Thyroid gland (tissue), 4 donors: ENCODE results near the gene USP9X. TPM values are rescaled to one million over a fixed set of nuclear protein-coding genes. Genes with fewer than 3 reads are reported as not detected.

Experiments
- DNase-seq, 2 donors: peaks; one replicate each; pipeline ENCODE4 v3.0.0-alpha.2; 2019
- H3K27ac ChIP-seq, 3 donors: fragments of 200-600 bp; sonication (generic); 1 replicate in 2 of 3; 2 replicates in 1 of 3; pipeline ENCODE4 v1.5.1; 2016 to 2019; ENCODE audit warnings: mild to moderate bottlenecking in 1 of 3, moderate library complexity in 1 of 3
- H3K27me3 ChIP-seq: fragments of 200-600 bp; sonication (generic); one replicate; pipeline ENCODE4 v1.5.1; 2019
- H3K36me3 ChIP-seq, 2 donors: fragments of 200-600 bp; sonication (generic); one replicate each; pipeline ENCODE4 v1.5.1; 2016 to 2019
- H3K4me1 ChIP-seq, 2 donors: fragments of 200-600 bp; sonication (generic); one replicate each; pipeline ENCODE4 v1.5.1; 2017 to 2019
- H3K4me3 ChIP-seq, 3 donors: fragments of 200-600 bp; sonication (generic); replicated peaks in 1 of 3; 1 replicate in 2 of 3; 2 replicates in 1 of 3; pipeline ENCODE4 v1.5.1; 2016; ENCODE audit warnings: mild to moderate bottlenecking in 1 of 3
- H3K9me3 ChIP-seq: fragments of 200-600 bp; sonication (generic); one replicate; pipeline ENCODE4 v1.5.1; 2017
- CTCF ChIP-seq, 6 experiments: fragments of 200-600 bp in 3 of 6; fragments of 450-650 bp in 3 of 6; sonication (generic) in 3 of 6; IDR thresholded peaks; one replicate each; pipeline ENCODE4 v1.5.1; 2016 to 2019; ENCODE audit warnings: antibody characterized with exemption in 6 of 6, mild to moderate bottlenecking in 2 of 6, inconsistent platforms in 1 of 6, moderate library complexity in 1 of 6
- POLR2A ChIP-seq, 2 donors: fragments of 450-650 bp; IDR thresholded peaks; one replicate each; pipeline ENCODE4 v1.6.1; 2017; ENCODE audit warnings: antibody characterized with exemption in 2 of 2, mild to moderate bottlenecking in 2 of 2, moderate library complexity in 1 of 2
- WGBS, 2 donors: methylation state at CpG; one replicate each; pipeline ENCODE4 v1.1.5; 2017; 5-methylcytosine and 5-hydroxymethylcytosine counted together
- intact Hi-C: fragments of 100-400 bp; cut with DNase I; formaldehyde crosslinking; loops from one replicate; pipeline ENCODE4 v1.15.1; 2023
- total RNA-seq, 4 donors: library from RNA; depleted of rRNA; stranded (reverse); fragments of >200 nt; gene quantifications; one replicate each; pipeline ENCODE4 v1.2.3, GENCODE V29; 2016

USP9X gene
- total RNA-seq, 4 donors from 2014 or later: 101 to 138 (median 106) TPM

DNA sequence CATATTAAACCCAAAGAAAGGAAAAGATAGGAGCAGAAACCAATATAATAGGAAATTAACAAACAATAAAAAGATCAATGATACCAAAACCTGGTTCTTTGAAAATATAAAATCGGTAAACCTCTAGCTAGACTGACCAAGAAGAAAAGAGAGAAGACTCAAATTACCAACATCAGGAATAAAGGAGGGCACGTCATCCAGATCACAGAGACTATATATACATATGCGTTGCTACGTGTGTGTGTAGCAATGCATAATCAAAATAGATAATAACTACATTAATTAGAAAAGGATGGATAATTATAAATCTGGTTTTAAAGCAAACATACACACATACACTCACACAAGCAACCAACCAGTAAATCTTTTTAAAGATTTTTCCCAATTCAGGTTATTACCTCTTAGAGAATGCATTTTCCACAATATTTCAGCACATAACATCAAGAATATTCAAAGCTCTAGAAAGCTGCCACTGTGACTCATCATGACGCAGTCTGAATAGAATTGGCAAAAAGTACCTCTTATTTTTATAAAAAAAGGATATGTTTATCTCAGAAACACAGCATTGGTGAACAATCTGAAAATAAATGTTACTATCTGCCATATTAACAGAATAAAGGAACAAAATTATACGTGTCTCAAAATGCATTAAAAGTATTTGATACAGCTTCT is 41.4 kb upstream of the USP9X start:
- WGBS, 2 donors: 91 to 95% methylated on average over 6 of the region's 6 CpGs
- Histone ChIP-seq H3K27me3 (no peaks in the 10 kb centered on the region), H3K4me1 (no peaks in the 10 kb centered on the region), H3K36me3 (no peaks in the 10 kb centered on the region), H3K9me3 (no peaks in the 10 kb centered on the region), H3K4me3 (no peak overlapping the region), H3K27ac (no peak overlapping the region)
- TF ChIP-seq POLR2A (IDR thresholded peaks at IDR 0.05): no peak
- no peak for TF ChIP-seq CTCF (IDR thresholded peaks at IDR 0.05)
- intact Hi-C loops: no loop called here
- no peak for DNase-seq

DNA sequence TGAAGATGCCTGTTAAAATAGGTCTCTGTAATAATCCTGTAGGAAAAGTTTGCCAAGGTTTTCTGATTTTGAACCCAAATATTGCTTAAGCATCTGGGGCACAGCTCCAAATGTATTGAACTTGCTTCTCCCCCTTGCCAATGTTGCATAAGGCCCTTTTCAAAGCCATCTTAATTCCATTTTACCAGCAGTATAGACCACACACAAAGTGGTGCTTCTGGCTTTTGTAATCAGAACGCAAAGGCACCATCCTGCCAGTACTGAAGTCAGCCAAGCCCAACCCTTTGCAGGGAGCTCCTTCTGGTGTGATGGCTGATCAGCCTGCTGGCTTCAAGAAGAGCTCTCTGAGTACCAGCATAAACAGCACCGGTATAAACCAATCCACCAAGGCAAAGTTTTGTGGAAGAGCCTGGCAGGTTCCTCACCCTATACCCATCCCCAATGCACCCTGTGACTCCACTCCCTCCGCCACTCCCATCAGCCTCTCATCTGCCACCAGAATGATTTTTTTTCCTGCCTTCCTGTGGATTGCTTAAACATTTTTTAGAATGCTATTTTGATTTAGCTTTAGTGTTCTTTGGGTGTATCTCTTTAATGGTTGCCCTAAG is 39.2 kb upstream of the USP9X start:
- Histone ChIP-seq H3K4me3 (no peak overlapping the region), H3K36me3 (no peaks in the 10 kb centered on the region), H3K9me3 (no peaks in the 10 kb centered on the region), H3K4me1 (no peaks in the 10 kb centered on the region), H3K27me3 (no peaks in the 10 kb centered on the region), H3K27ac (no peak overlapping the region)
- intact Hi-C loops: no loop called here
- DNase-seq: peak; percentile 23 to 37
- TF ChIP-seq CTCF (IDR thresholded peaks at IDR 0.05) (no peak), POLR2A (IDR thresholded peaks at IDR 0.05) (no peak)
- WGBS, 2 donors: 41 to 49% methylated on average over 3 of the region's 3 CpGs

DNA sequence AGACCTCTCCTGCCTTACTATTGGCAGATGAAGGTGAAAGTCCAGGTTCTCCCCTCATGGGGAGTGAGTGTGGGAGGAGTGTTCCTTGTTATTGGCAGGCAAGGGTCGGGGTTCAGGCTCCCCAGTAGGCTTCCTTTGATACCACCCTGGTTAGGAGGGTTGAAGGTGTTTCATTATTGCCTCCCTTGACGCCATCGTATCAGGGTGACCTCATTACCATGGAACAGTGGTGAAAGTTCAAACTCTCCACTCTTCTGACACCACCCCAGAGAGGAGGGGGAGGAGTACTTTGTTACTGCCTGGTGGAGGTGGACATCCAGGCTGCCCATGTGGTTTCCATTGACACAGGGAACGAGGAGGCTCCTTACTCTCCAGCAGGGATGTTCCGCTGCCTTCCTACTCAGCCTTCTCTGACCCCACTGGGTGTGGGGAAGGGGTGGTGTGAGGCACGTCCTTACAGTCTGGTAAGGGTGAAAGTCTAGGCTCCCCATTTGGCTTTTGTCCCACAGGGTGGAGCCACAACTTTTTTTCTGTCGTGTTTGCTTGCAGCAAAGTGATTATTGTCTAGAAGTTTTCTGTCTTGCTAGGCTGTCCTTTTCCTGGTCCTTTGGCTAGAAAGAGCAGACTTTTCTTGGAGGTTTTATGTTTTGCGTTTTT is 37.2 kb upstream of the USP9X start:
- 85 to 91% methylated on average over 4 to 8 of the region's 8 CpGs for WGBS, 2 donors

DNA sequence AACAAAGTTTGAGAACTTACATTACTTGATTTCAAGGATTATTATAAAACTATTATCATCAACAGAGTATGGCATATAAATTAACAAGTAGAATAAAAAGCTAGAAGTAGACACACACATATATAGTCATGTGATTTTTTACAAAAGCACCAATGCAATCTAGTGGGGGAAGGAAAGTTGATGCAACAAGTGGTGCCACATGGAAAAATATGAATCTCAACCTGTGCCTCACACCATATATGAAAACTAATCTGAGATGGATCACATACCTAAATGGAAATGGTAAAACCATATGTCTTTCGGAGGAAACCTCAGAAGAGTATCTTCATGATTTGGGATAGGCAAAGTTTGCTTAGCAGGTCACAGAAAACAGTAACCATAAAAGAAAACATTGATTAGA is 34.9 kb upstream of the USP9X start:
- Histone ChIP-seq H3K27ac (no peak overlapping the region), H3K9me3 (no peaks in the 10 kb centered on the region), H3K27me3 (no peaks in the 10 kb centered on the region), H3K4me3 (no peak overlapping the region), H3K4me1 (no peaks in the 10 kb centered on the region), H3K36me3 (no peaks in the 10 kb centered on the region)
- WGBS, 2 donors: 90 to 100% methylated on average over 1 of the region's 1 CpG
- intact Hi-C loops: no loop called here
- TF ChIP-seq POLR2A (IDR thresholded peaks at IDR 0.05) (no peak), CTCF (IDR thresholded peaks at IDR 0.05) (no peak)
- no peak for DNase-seq

More for the DNA sequence above, 37.2 kb upstream of the USP9X start:
- Histone ChIP-seq H3K27ac (no peak overlapping the region), H3K27me3 (no peaks in the 10 kb centered on the region), H3K9me3 (no peaks in the 10 kb centered on the region), H3K36me3 (no peaks in the 10 kb centered on the region), H3K4me1 (no peaks in the 10 kb centered on the region), H3K4me3 (no peak overlapping the region)
- TF ChIP-seq CTCF (IDR thresholded peaks at IDR 0.05) (no peak), POLR2A (IDR thresholded peaks at IDR 0.05) (no peak)
- intact Hi-C loops: no loop called here
- DNase-seq: no peak

- H3K9me3 ChIP-seq: no peaks in the 10 kb centered on the region
Observed at GRCh38 chrX:41051288-41051687, 34.0 kb upstream of the USP9X start.

More at GRCh38 chrX:41051288-41051687, 34.0 kb upstream of the USP9X start:
- intact Hi-C loops: no loop called here
- 89 to 100% methylated on average over 1 of the region's 1 CpG for WGBS, 2 donors
- no peak for TF ChIP-seq CTCF (IDR thresholded peaks at IDR 0.05)
- no peak for TF ChIP-seq POLR2A (IDR thresholded peaks at IDR 0.05)
- no peak for DNase-seq
- no peaks in the 10 kb centered on the region for H3K27me3 ChIP-seq
- H3K27ac ChIP-seq: no peak overlapping the region
- H3K4me1 ChIP-seq: no peaks in the 10 kb centered on the region
- H3K36me3 ChIP-seq: no peaks in the 10 kb centered on the region
- H3K4me3 ChIP-seq: no peak overlapping the region
